HG03460 (cell line): ENCODE data around the gene LTB4R.

Experiments used
- ATAC-seq: cut with Tn5 transposase; IDR thresholded peaks from one replicate; pipeline ENCODE4 v1.9.1; 2021; ENCODE audit not compliant: unreplicated experiment

The LTB4R gene, protein sequence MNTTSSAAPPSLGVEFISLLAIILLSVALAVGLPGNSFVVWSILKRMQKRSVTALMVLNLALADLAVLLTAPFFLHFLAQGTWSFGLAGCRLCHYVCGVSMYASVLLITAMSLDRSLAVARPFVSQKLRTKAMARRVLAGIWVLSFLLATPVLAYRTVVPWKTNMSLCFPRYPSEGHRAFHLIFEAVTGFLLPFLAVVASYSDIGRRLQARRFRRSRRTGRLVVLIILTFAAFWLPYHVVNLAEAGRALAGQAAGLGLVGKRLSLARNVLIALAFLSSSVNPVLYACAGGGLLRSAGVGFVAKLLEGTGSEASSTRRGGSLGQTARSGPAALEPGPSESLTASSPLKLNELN

DNA sequence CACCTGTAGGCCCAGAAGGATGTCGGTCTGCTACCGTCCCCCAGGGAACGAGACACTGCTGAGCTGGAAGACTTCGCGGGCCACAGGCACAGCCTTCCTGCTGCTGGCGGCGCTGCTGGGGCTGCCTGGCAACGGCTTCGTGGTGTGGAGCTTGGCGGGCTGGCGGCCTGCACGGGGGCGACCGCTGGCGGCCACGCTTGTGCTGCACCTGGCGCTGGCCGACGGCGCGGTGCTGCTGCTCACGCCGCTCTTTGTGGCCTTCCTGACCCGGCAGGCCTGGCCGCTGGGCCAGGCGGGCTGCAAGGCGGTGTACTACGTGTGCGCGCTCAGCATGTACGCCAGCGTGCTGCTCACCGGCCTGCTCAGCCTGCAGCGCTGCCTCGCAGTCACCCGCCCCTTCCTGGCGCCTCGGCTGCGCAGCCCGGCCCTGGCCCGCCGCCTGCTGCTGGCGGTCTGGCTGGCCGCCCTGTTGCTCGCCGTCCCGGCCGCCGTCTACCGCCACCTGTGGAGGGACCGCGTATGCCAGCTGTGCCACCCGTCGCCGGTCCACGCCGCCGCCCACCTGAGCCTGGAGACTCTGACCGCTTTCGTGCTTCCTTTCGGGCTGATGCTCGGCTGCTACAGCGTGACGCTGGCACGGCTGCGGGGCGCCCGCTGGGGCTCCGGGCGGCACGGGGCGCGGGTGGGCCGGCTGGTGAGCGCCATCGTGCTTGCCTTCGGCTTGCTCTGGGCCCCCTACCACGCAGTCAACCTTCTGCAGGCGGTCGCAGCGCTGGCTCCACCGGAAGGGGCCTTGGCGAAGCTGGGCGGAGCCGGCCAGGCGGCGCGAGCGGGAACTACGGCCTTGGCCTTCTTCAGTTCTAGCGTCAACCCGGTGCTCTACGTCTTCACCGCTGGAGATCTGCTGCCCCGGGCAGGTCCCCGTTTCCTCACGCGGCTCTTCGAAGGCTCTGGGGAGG lies at the start of gene LTB4R:
Gene LTB4R, plus strand, starts transcription at position 857 of the 959 bp plus-strand sequence. CDS start 4,150 bp downstream, outside the sequence.
- ATAC-seq, result peak; percentile 54

DNA sequence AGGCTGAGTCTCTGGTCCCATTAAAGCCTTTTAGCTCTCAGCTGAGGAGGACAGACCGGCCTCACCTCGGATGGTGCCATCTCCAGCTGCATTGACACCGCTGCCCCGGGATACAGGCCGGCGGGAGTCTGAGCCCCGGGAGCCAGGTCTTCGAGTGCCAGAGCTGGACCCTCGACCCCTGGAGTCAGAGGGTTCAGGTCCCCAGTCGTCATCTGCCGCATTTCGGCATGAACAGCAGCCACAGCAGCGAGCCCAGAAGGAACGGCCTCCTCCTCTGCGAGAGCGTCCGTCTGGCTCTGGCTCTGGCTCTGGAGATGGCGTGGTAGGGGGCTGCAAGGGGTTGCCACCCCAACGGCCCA lies 49.4 kb upstream of the LTB4R start:
- ATAC-seq, result no peak

- no peak for ATAC-seq
Observed at GRCh38 chr14:24262821-24263733, 48.2 kb upstream of the LTB4R start, which contains the start of gene TGM1. Gene TGM1, minus strand, starts transcription at chr14:24263177. Its CDS starts 825 bp downstream, at chr14:24262352.

GRCh38 chr14:24263848-24264247 lies 47.5 kb upstream of the LTB4R start:
- ATAC-seq, result no peak

DNA sequence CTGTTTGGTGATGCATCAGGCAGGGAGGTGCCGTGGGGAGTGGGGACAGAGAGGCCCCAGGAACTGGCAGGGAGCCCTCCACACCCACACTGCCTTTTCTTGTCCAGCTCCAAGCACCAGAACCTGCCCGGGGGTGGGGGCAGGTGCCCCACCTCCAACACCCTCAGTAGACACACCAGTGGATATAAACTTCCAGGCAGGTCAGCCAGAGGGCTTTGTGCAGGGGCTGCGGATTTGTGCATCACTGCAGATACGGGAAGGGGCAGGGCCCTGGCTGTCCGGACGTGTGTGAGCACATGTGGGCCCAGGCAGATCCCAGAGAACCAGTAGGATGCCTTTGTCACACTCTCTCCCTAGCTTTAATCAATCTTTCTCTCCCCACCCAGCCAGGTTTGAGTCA lies 47.0 kb upstream of the LTB4R start:
- ATAC-seq, result no peak

- ATAC-seq, result no peak
Observed at GRCh38 chr14:24266344-24267244, 44.7 kb upstream of the LTB4R start.

DNA sequence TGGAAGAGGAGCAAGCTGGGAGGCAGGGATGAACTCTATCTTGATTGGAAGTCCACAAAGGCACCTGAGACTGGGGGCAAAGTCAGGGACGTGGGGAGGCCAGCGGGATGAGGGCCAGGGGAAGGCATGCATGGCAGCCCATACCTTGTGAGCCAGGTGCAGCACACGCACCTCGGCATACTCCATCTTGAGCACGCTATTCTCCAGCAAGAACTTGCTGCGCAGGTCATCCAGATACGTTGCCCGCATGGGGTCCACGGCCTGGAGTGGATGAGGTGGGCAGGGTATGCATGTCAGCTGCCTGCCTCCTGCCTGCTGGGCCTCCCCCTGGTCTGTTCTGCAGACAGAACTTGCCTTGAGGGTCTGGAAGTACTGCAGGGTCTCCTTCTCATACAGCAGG lies 43.8 kb upstream of the LTB4R start:
- no peak for ATAC-seq

- no peak for ATAC-seq
Observed at GRCh38 chr14:24268225-24268624, 43.1 kb upstream of the LTB4R start.

- no peak for ATAC-seq
Observed at GRCh38 chr14:24269368-24269767, 41.9 kb upstream of the LTB4R start.

DNA sequence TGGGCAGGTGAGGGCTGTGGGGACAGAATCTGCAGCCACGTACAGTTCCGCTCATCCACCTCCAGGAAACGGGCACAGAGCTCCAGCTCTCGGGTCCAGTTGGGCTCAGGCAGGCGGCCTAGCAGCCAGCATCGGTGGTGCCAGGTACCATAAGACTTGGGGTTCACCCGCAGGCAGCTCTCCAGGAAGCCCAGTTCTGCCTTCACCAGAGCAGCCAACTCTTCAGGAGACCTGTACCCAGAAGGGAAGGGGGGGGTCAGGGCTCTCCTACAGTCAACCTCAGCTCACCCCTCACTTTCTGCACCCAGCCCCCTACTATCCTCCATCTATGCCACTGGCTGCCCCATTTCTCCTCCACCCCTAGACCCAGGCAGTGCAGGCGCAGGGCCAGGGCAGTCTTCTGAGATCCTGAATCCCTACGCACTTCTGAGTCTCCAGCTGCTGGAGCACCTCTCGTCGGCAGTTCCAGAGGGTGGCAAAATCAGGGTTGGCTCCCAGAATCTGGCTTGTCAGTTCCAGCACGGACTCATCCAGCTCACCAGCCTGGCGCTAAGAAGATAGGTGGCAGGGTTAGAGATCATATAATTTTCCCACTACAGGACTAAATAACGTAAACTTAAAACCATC lies 41.3 kb upstream of the LTB4R start:
- ATAC-seq, result no peak

- no peak for ATAC-seq
Observed at GRCh38 chr14:24270537-24271133, 40.7 kb upstream of the LTB4R start.

GRCh38 chr14:24271134-24271833 lies 40.0 kb upstream of the LTB4R start, which contains the start of gene RABGGTA:
Gene RABGGTA, minus strand, starts transcription at chr14:24271597. Its CDS starts 482 bp downstream, at chr14:24271115.
- ATAC-seq, result peak; percentile 80

DNA sequence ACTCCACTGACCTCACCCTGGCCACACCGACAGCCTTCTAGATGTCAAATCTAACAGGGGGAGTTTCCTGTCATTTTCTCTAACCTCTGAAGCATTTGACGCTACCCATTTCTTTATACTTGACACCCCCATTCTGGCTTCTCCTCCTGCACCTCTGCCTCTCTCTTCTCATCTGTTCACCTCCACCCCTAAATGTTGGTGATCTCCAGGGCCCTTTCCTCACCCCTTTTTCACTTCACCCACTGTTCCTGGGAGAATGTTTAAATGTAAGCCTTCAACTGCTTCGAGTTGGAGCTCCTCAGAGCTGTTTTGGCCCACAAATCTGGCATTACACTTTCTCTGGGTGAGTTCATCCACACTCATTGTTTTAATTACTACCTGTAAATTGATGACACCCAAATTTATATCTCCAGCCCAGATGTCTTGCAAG lies 39.5 kb upstream of the LTB4R start:
- ATAC-seq, result no peak

DNA sequence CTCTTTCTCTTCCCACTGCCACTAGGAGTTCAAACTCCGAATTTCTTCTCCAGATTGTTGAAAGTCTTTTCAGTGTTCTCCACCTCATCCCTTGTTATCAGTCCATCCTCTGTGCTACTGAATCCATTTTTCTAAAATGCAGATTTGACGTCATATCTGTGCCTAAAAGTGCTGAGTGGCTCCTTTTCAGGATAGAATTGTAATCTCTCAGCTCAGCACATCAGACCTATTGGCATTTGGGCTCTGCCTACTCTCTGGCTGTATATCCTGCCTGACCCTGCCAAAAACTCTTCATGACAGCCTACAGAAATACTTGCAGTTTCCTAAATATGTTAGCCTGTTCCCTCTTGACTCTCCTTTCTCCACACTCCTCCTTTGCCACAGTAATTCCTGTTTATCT lies 38.8 kb upstream of the LTB4R start:
- ATAC-seq, result no peak

GRCh38 chr14:24273422-24273998 lies 37.8 kb upstream of the LTB4R start:
- ATAC-seq, result no peak

DNA sequence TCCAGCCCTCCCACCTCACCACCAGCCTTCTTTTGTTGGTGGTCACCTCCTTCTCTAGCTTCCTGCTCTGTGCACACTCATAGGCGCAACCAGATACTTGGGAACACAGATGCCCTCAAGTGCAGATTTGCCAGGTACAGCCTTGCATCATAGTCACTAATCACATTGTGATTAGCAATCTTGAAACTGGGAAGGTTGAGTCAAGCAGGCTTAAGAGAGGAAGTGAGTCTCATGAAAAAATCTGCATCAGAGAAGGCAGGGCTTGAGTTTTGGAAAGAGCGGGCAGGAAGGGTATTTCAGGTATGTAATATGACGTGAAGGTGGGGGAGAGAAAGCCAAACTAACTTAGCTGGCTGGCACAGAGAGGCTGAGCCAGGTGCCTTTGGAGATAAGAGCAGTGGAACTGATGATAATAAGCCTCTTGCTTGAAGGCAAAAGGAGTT lies 37.2 kb upstream of the LTB4R start:
- ATAC-seq, result peak; percentile 43

- ATAC-seq, result no peak
Observed at GRCh38 chr14:24277071-24277470, 34.2 kb upstream of the LTB4R start.
